Measurements from ENCODE around the gene GSG1L.

GSG1L gene

DNA sequence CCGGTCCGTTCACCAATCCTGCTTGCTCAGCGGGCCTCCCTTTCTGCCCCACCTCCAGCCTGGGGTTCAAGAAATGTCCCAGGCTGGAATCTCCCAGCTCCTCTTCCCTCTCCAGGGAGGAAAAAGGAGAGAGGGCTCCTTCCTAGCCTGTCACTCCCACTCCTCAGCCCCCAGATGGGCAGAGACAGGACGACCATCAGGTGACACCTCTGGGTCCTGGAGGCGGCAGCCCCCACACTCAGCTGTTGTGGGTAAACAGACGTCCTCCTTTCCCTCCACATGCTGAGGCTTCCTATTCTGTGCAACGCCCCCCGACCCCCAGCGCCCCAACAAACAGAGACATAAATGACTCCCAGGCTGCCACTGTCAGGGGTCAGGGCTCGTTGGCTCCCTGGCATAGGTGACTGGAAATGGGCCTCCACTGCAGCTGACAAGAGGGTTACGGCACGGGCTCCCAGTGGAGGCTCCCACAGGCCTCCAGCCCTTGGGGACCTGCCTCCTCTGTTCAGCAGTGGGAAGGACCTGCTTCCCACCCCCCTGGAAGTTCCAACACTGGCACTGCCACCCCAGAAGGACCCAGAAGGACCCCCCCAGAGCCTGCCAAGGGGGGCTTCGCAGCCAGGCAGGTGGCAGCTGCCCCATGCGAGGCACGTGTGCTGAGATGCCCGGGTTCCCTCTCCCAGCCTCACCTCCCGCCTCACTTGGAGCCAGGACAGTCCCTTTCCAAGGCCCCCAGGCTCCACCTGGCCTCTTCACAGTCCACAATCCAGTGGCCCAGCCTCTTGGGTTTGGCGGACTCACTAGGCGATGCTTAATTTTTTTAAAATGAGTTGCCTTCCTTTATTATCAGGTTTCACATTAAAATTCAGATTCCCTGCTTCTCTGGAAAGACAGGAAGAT lies 281.3 kb downstream of the GSG1L start:
- peaks cover 3 to 11% of the 10 kb centered on the region in 2 donors for H3K4me1 ChIP-seq (ENCODE audit: control insufficient read depth in 1 of 2, insufficient read depth in 2 of 2, low read length in 2 of 2)
- no peaks in the 10 kb centered on the region for H3K27me3 ChIP-seq (ENCODE audit: low read depth, low read length)
- H3K36me3 ChIP-seq (ENCODE audit: control insufficient read depth in 1 of 2, insufficient read depth in 2 of 2, low read length in 2 of 2), result peaks cover 0 to 10% of the 10 kb centered on the region in 2 donors
- no peaks in the 10 kb centered on the region for H3K9me3 ChIP-seq (ENCODE audit: control insufficient read depth in 1 of 2, low read length in 2 of 2)
- no peak overlapping the region for H3K4me3 ChIP-seq (ENCODE audit: low read depth in 1 of 2, low read length in 2 of 2)
- H3K27ac ChIP-seq (ENCODE audit: low read length), result no peak overlapping the region

DNA sequence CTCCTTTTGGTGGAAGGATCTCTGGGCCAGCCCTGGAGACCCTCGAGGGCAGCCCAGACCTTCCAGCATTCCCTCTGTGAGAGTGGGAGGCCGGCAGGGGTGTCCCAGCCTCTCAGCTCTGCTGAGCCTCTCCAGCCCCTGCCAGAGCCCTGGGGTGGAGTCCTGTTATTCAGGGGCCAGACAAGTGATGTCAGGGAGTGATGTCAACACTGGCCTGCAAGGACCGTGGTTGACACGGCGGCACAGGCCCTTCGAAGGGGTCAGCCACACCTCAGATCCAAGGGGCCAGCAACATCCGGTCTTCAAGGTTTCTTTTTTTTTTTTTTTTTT lies 282.4 kb downstream of the GSG1L start:
- H3K4me3 ChIP-seq (ENCODE audit: low read depth in 1 of 2, low read length in 2 of 2), result no peak overlapping the region

DNA sequence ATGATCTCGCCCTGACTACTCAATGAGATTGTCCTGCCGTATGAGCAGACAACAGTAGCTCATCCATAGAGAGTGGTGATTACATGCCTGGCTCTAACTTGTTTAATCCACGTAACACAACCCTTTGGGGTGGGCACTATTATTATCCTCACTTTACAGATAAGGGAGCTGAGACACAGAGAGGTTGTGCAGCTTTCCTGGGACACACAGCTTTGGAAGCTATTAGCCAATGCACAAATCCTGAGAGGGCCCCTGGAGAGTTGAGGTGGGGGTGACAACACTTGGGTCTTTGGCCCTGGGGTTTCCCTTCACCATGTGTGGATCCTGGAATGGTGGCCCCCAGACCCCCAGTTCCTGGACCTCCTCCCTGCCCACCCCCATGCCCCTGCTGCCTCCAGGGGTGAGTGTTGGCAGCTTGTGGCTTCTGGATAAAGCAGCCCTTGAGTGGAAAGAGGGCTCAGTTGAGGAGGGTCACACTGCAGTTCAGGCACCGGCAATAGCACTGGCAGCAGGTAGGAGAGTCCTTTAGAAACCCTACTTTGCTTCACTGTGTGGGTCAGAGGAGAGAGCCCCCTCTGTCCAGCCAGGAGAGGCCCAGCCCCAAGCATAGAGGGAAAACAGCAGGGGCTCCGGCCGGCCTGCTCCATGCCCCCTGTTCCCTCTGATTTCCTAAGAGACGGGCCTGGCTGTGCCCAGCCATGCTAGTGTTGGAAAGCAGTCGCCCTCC lies 282.9 kb downstream of the GSG1L start:
- peaks cover 0 to 10% of the 10 kb centered on the region in 2 donors for H3K36me3 ChIP-seq (ENCODE audit: control insufficient read depth in 1 of 2, insufficient read depth in 2 of 2, low read length in 2 of 2)
- H3K27ac ChIP-seq (ENCODE audit: low read length), result no peak overlapping the region
- H3K4me3 ChIP-seq (ENCODE audit: low read depth in 1 of 2, low read length in 2 of 2), result no peak overlapping the region
- no peaks in the 10 kb centered on the region for H3K9me3 ChIP-seq (ENCODE audit: control insufficient read depth in 1 of 2, low read length in 2 of 2)
- peaks cover 3 to 11% of the 10 kb centered on the region in 2 donors for H3K4me1 ChIP-seq (ENCODE audit: control insufficient read depth in 1 of 2, insufficient read depth in 2 of 2, low read length in 2 of 2)
- no peaks in the 10 kb centered on the region for H3K27me3 ChIP-seq (ENCODE audit: low read depth, low read length)

More for the DNA sequence above, 282.4 kb downstream of the GSG1L start:
- no peaks in the 10 kb centered on the region for H3K27me3 ChIP-seq (ENCODE audit: low read depth, low read length)
- H3K36me3 ChIP-seq (ENCODE audit: control insufficient read depth in 1 of 2, insufficient read depth in 2 of 2, low read length in 2 of 2), result peaks cover 0 to 10% of the 10 kb centered on the region in 2 donors
- no peaks in the 10 kb centered on the region for H3K9me3 ChIP-seq (ENCODE audit: control insufficient read depth in 1 of 2, low read length in 2 of 2)
- peaks cover 3 to 11% of the 10 kb centered on the region in 2 donors for H3K4me1 ChIP-seq (ENCODE audit: control insufficient read depth in 1 of 2, insufficient read depth in 2 of 2, low read length in 2 of 2)
- no peak overlapping the region for H3K27ac ChIP-seq (ENCODE audit: low read length)

DNA sequence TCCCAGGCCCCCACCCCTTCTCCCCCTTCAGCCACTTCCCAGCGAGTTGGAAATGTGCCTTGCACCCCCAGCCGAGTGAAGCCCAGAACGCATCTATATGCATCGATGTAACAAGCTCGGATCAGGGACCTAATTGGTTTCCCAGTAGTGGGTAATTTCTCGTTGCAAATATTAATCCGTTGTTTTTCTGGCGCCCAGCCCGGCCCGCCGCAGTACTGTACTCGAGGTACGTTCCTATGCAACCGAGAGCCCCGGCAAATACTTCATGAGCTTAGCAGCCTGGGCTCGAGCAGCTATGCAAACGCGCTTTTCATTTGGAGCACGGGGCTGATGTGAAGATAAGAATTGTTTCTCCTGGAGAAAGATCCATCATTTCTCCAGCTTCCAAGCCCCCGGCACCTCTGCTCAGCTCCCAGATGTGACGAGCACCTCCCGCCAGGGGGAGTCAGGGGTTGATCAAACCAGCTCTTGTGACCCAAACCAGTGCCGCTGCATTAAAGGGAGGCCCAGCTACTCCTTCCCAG lies 283.8 kb downstream of the GSG1L start:
- H3K4me3 ChIP-seq (ENCODE audit: low read depth in 1 of 2, low read length in 2 of 2), result no peak overlapping the region
- H3K4me1 ChIP-seq (ENCODE audit: control insufficient read depth in 1 of 2, insufficient read depth in 2 of 2, low read length in 2 of 2), result peaks cover 3 to 11% of the 10 kb centered on the region in 2 donors

DNA sequence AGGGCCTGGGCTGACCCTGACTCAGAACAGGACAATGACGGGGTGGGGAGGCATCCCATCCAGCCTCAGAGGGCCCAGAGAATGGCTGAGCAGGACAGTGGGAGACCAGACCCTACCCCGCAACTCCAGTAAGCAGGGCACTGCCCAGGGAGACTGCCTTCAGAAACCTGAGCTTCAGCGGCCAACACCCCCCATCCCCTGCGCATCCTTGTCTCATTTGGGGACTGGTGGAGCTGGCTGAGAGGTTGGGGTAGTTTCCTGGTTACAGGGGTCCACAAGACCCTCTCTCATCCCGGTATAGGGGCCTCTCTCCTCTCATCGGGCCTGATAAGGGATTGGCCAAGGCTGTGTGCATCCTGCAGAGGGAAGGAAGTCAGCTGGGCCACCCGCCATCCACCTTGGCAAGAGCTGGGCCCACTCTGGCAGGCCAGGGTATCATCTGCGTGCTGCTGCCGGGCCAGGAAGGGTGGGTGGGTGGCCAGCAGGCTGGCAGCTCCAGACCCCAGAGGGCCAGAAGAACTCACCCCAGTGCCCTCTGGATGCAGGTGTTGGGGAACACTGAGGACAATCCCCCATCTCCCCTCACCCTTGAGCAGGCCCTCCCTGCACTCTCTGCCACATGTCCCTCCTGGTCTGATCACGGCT lies 284.5 kb downstream of the GSG1L start:
- Histone ChIP-seq H3K27ac (ENCODE audit: low read length) (no peak overlapping the region), H3K4me1 (ENCODE audit: control insufficient read depth in 1 of 2, insufficient read depth in 2 of 2, low read length in 2 of 2) (peaks cover 3 to 11% of the 10 kb centered on the region in 2 donors)

More for the DNA sequence above, 283.8 kb downstream of the GSG1L start:
- Histone ChIP-seq H3K27me3 (ENCODE audit: low read depth, low read length) (no peaks in the 10 kb centered on the region), H3K36me3 (ENCODE audit: control insufficient read depth in 1 of 2, insufficient read depth in 2 of 2, low read length in 2 of 2) (peaks cover 0 to 18% of the 10 kb centered on the region in 2 donors), H3K9me3 (ENCODE audit: control insufficient read depth in 1 of 2, low read length in 2 of 2) (no peaks in the 10 kb centered on the region), H3K27ac (ENCODE audit: low read length) (no peak overlapping the region)

DNA sequence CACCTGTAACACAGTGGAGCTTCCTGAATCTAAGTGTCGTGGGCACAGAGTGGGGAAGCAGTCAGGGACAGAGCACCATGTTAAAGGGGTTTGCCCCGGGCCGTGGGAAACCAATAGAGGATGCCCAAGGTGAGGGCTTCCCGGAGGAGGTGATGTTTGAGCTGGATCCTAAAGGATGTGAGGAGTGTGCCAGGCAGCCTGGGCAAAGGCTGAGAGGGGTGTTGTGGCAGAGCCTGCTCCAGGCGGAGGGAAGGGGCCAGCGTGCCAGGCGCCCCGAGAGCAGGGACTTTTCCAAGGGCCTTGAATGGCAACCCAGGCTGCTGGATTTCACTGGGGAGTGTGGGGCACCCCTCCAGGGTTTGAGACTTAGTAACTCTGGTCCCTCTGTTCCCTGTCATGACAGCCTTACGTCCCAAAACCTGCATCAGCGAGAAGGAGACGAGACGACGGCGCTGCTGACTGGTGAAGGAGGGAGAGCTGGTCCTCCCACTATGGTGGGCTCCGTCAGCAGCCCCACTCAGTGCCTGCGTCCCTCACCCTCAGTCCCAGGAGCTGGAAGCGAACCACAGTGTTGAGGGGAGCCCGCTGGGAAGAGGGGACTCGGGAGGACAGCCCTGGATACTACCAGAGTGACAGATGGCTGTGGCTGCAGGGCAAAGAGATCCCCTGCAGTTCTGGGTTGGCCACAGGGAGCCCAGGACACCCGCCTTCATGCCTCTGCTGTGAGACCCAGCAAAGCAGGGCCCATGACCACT lies 285.2 kb downstream of the GSG1L start:
- Histone ChIP-seq H3K9me3 (ENCODE audit: control insufficient read depth in 1 of 2, low read length in 2 of 2) (no peaks in the 10 kb centered on the region), H3K27me3 (ENCODE audit: low read depth, low read length) (no peaks in the 10 kb centered on the region), H3K27ac (ENCODE audit: low read length) (no peak overlapping the region), H3K4me1 (ENCODE audit: control insufficient read depth in 1 of 2, insufficient read depth in 2 of 2, low read length in 2 of 2) (peaks cover 3 to 11% of the 10 kb centered on the region in 2 donors), H3K4me3 (ENCODE audit: low read depth in 1 of 2, low read length in 2 of 2) (no peak overlapping the region), H3K36me3 (ENCODE audit: control insufficient read depth in 1 of 2, insufficient read depth in 2 of 2, low read length in 2 of 2) (peaks cover 0 to 30% of the 10 kb centered on the region in 2 donors)

More for the DNA sequence above, 284.5 kb downstream of the GSG1L start:
- peaks cover 0 to 24% of the 10 kb centered on the region in 2 donors for H3K36me3 ChIP-seq (ENCODE audit: control insufficient read depth in 1 of 2, insufficient read depth in 2 of 2, low read length in 2 of 2)
- no peaks in the 10 kb centered on the region for H3K27me3 ChIP-seq (ENCODE audit: low read depth, low read length)
- no peaks in the 10 kb centered on the region for H3K9me3 ChIP-seq (ENCODE audit: control insufficient read depth in 1 of 2, low read length in 2 of 2)
- no peak overlapping the region for H3K4me3 ChIP-seq (ENCODE audit: low read depth in 1 of 2, low read length in 2 of 2)

DNA sequence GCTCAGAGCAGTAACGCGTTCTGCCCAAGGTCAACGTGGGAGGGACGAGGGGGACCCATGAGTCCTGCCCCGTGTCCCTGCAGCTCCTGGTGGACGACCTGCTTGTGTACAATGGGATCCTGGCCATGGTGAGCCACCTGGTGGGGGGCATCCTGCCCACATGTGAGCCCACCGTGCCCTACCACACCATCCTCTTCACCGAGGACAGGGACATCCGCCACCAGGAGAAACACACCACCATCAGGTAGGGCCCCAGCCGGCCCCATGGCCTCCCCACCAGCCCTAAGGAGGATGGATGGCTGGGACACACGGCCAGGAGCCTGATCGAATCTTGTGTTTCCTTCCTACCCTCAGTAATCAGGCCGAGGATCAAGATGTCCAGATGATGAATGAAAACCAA lies 286.0 kb downstream of the GSG1L start:
- H3K9me3 ChIP-seq (ENCODE audit: control insufficient read depth in 1 of 2, low read length in 2 of 2), result no peaks in the 10 kb centered on the region
- no peaks in the 10 kb centered on the region for H3K27me3 ChIP-seq (ENCODE audit: low read depth, low read length)
- H3K27ac ChIP-seq (ENCODE audit: low read length), result no peak overlapping the region
- H3K36me3 ChIP-seq (ENCODE audit: control insufficient read depth in 1 of 2, insufficient read depth in 2 of 2, low read length in 2 of 2), result peaks cover 0 to 36% of the 10 kb centered on the region in 2 donors
- H3K4me1 ChIP-seq (ENCODE audit: control insufficient read depth in 1 of 2, insufficient read depth in 2 of 2, low read length in 2 of 2), result peaks cover 3 to 11% of the 10 kb centered on the region in 2 donors
- H3K4me3 ChIP-seq (ENCODE audit: low read depth in 1 of 2, low read length in 2 of 2), result no peak overlapping the region

DNA sequence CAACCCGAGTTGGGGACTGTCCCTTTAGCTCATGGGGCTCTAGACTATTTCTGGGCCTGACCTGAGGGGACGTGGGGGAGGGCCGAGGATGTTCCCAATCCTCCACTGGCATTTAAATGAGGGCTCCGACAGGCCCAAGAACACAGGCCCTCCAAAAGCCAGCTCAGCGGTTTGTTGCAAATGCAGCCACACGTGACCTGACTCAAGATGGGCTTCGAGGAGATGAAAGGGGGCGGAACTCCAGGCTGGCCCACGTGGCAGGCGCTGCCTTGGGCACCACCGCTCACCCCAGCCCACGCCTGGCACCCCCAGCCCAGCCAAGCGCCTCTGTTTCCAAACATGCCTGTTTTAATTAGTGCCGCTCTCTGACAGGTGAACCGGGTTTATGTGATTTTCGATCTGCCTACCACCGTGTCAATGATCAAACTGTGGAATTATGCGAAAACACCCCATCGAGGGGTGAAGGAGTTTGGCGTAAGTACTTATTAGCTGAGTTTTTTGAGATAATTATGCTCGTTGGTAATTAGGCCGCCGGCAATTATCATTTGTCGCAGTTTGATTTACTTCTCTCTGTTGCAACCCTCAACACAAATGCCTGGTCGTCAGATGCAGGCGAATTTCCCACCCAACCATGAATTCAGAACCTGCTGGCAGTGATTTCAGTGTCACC lies 286.8 kb downstream of the GSG1L start:
- Histone ChIP-seq H3K36me3 (ENCODE audit: control insufficient read depth in 1 of 2, insufficient read depth in 2 of 2, low read length in 2 of 2) (peaks cover 0 to 40% of the 10 kb centered on the region in 2 donors), H3K4me3 (ENCODE audit: low read depth in 1 of 2, low read length in 2 of 2) (no peak overlapping the region), H3K27me3 (ENCODE audit: low read depth, low read length) (no peaks in the 10 kb centered on the region), H3K9me3 (ENCODE audit: control insufficient read depth in 1 of 2, low read length in 2 of 2) (no peaks in the 10 kb centered on the region), H3K4me1 (ENCODE audit: control insufficient read depth in 1 of 2, insufficient read depth in 2 of 2, low read length in 2 of 2) (peaks cover 3 to 11% of the 10 kb centered on the region in 2 donors), H3K27ac (ENCODE audit: low read length) (no peak overlapping the region)

DNA sequence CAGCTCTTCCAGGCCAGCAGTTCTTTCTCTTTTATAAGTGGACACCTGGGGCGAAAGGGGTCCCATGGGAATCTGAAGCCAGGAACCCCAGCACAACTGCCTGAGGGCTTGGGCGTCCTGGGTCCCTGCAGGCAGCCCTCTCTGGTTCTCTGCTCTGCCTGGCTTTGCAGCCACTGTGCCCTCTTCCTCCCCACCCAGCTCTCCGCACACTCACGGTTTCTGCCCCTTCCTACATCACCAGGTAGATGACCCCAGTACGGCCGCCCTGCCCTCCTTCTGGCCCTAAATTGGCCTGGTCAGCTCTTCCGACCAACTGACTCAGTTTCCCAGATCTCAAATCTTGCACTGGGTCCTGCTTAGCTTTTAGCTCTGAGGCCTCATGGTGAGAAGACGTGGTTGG lies 288.3 kb downstream of the GSG1L start:
- peaks cover 3 to 11% of the 10 kb centered on the region in 2 donors for H3K4me1 ChIP-seq (ENCODE audit: control insufficient read depth in 1 of 2, insufficient read depth in 2 of 2, low read length in 2 of 2)
- no peaks in the 10 kb centered on the region for H3K27me3 ChIP-seq (ENCODE audit: low read depth, low read length)
- H3K36me3 ChIP-seq (ENCODE audit: control insufficient read depth in 1 of 2, insufficient read depth in 2 of 2, low read length in 2 of 2), result peaks cover 0 to 53% of the 10 kb centered on the region in 2 donors
- H3K9me3 ChIP-seq (ENCODE audit: control insufficient read depth in 1 of 2, low read length in 2 of 2), result no peaks in the 10 kb centered on the region
- no peak overlapping the region for H3K27ac ChIP-seq (ENCODE audit: low read length)
- H3K4me3 ChIP-seq (ENCODE audit: low read depth in 1 of 2, low read length in 2 of 2), result no peak overlapping the region

DNA sequence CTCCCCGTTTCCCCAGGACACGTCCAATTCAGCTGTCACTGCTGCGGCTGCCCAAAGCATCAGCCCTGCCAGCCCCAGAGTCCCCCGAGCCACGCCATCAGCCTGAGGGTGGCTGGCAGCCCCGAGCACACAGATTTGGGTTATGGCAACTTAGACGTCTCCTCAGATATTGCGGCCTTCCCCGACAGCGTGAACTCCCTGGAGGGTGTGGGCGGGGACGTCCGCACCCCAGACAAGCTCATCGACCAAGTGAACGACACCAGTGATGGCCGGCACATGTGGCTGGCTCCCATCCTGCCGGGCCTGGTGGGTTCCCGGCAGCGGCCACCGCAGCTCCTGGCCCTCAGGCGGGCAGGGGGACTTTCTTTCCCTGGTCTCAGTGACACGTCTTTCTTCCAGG lies 288.7 kb downstream of the GSG1L start:
- Histone ChIP-seq H3K9me3 (ENCODE audit: control insufficient read depth in 1 of 2, low read length in 2 of 2) (no peaks in the 10 kb centered on the region), H3K4me1 (ENCODE audit: control insufficient read depth in 1 of 2, insufficient read depth in 2 of 2, low read length in 2 of 2) (peaks cover 3 to 7% of the 10 kb centered on the region in 2 donors), H3K27ac (ENCODE audit: low read length) (no peak overlapping the region), H3K4me3 (ENCODE audit: low read depth in 1 of 2, low read length in 2 of 2) (no peak overlapping the region), H3K36me3 (ENCODE audit: control insufficient read depth in 1 of 2, insufficient read depth in 2 of 2, low read length in 2 of 2) (peaks cover 0 to 57% of the 10 kb centered on the region in 2 donors), H3K27me3 (ENCODE audit: low read depth, low read length) (no peaks in the 10 kb centered on the region)

All from muscle layer of duodenum (tissue), 2 donors.